GM21360 (cell line): ENCODE data around the gene ZBTB46.

Source experiments
- ATAC-seq: cut with Tn5 transposase; IDR thresholded peaks from one replicate; pipeline ENCODE4 v1.9.1; 2021; ENCODE audit warnings: mild to moderate bottlenecking, moderate library complexity; ENCODE audit not compliant: unreplicated experiment

ZBTB46 gene

GRCh38 chr20:63707558-63708300, 123.3 kb downstream of the ZBTB46 start, which contains the start of the genes ARFRP1 and ZGPAT:
Gene ARFRP1 (minus strand): TSS chr20:63707976. CDS start chr20:63707091, 885 bp downstream.
Gene ZGPAT (plus strand): TSS chr20:63708039. CDS start chr20:63708581, 542 bp downstream.
- peak; percentile 58 for ATAC-seq

- peak; percentile 29 for ATAC-seq
These were observed 124.1 kb downstream of the ZBTB46 start for GRCh38 chr20:63706852-63707557.

GRCh38 chr20:63706027-63706695, 124.9 kb downstream of the ZBTB46 start:
- no peak for ATAC-seq

- no peak for ATAC-seq
These were observed 125.6 kb downstream of the ZBTB46 start for GRCh38 chr20:63705232-63706026.

- ATAC-seq: no peak
These were observed 126.3 kb downstream of the ZBTB46 start for GRCh38 chr20:63704749-63705117.

GRCh38 chr20:63703976-63704748, 126.9 kb downstream of the ZBTB46 start:
- ATAC-seq: no peak

- ATAC-seq: no peak
These were observed 127.5 kb downstream of the ZBTB46 start for GRCh38 chr20:63703471-63703975.

- ATAC-seq: no peak
These were observed 128.2 kb downstream of the ZBTB46 start for GRCh38 chr20:63702751-63703470.

- ATAC-seq: no peak
These were observed 128.9 kb downstream of the ZBTB46 start for GRCh38 chr20:63702036-63702665.

- no peak for ATAC-seq
These were observed 129.6 kb downstream of the ZBTB46 start for GRCh38 chr20:63701329-63702035.

GRCh38 chr20:63701051-63701328, 130.1 kb downstream of the ZBTB46 start:
- ATAC-seq: no peak

- no peak for ATAC-seq
These were observed 130.6 kb downstream of the ZBTB46 start for GRCh38 chr20:63700199-63701050.

- ATAC-seq: no peak
These were observed 131.4 kb downstream of the ZBTB46 start for GRCh38 chr20:63699466-63700198.

- no peak for ATAC-seq
These were observed 132.2 kb downstream of the ZBTB46 start for GRCh38 chr20:63698739-63699465.

GRCh38 chr20:63697868-63698545, 133.1 kb downstream of the ZBTB46 start:
- no peak for ATAC-seq
